Panc1 (cell line): ENCODE results near the gene CENPE.

ENCODE experiments used
- POLR2AphosphoS5 ChIP-seq: IDR thresholded peaks from 2 replicates; pipeline ENCODE4 v1.6.1; 2012; ENCODE audit warnings: mild to moderate bottlenecking, low read depth, low read length, moderate library complexity
- SIN3A ChIP-seq: IDR thresholded peaks from 2 replicates; pipeline ENCODE4 v1.6.1; 2012; ENCODE audit warnings: low read depth, mild to moderate bottlenecking, low read length, moderate library complexity, borderline replicate concordance; ENCODE audit not compliant: insufficient read depth
- TCF7L2 ChIP-seq: IDR thresholded peaks from 2 replicates; pipeline ENCODE4 v1.6.1; 2011; ENCODE audit warnings: mild to moderate bottlenecking, low read depth, low read length, inconsistent platforms
- TF ChIP-seq, protein P1 (sequence below): fragments of 450-650 bp; IDR thresholded peaks from 2 replicates; pipeline ENCODE4 v1.5.1; 2017; ENCODE audit warnings: mild to moderate bottlenecking
- TF ChIP-seq, protein P2 (sequence below), 2 experiments: IDR thresholded peaks; 2 replicates each; pipeline ENCODE4 v1.6.1; 2011 to 2012; ENCODE audit warnings: low read depth in 2 of 2, control low read depth in 1 of 2, low read length in 1 of 2, mild to moderate bottlenecking in 1 of 2, moderate library complexity in 1 of 2; ENCODE audit not compliant: insufficient read depth in 1 of 2

DNA sequence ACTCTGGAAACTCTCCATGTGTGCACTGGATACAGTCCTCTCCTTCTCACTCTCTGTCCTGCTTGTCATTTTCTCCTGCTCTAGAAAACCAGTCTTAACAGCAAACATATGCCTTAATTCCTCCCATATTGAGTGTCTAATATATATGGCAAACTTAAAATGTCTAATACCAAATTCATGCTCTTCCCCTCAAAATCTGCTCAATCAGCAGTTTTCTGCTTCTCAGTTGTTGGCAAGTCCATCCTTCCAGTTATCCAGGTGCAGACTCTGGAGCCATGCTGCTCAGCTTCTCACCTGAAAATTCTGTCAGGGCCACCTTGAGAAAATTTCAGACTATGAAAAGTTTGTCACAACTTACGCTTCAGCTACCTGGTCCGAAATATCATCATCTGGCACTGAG is 3.1 kb upstream of the CENPE start:
- TF ChIP-seq, protein P1, sequence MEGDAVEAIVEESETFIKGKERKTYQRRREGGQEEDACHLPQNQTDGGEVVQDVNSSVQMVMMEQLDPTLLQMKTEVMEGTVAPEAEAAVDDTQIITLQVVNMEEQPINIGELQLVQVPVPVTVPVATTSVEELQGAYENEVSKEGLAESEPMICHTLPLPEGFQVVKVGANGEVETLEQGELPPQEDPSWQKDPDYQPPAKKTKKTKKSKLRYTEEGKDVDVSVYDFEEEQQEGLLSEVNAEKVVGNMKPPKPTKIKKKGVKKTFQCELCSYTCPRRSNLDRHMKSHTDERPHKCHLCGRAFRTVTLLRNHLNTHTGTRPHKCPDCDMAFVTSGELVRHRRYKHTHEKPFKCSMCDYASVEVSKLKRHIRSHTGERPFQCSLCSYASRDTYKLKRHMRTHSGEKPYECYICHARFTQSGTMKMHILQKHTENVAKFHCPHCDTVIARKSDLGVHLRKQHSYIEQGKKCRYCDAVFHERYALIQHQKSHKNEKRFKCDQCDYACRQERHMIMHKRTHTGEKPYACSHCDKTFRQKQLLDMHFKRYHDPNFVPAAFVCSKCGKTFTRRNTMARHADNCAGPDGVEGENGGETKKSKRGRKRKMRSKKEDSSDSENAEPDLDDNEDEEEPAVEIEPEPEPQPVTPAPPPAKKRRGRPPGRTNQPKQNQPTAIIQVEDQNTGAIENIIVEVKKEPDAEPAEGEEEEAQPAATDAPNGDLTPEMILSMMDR, result no peak
- no peak for TF ChIP-seq POLR2AphosphoS5
- no peak for TF ChIP-seq TCF7L2
- TF ChIP-seq, protein P2, sequence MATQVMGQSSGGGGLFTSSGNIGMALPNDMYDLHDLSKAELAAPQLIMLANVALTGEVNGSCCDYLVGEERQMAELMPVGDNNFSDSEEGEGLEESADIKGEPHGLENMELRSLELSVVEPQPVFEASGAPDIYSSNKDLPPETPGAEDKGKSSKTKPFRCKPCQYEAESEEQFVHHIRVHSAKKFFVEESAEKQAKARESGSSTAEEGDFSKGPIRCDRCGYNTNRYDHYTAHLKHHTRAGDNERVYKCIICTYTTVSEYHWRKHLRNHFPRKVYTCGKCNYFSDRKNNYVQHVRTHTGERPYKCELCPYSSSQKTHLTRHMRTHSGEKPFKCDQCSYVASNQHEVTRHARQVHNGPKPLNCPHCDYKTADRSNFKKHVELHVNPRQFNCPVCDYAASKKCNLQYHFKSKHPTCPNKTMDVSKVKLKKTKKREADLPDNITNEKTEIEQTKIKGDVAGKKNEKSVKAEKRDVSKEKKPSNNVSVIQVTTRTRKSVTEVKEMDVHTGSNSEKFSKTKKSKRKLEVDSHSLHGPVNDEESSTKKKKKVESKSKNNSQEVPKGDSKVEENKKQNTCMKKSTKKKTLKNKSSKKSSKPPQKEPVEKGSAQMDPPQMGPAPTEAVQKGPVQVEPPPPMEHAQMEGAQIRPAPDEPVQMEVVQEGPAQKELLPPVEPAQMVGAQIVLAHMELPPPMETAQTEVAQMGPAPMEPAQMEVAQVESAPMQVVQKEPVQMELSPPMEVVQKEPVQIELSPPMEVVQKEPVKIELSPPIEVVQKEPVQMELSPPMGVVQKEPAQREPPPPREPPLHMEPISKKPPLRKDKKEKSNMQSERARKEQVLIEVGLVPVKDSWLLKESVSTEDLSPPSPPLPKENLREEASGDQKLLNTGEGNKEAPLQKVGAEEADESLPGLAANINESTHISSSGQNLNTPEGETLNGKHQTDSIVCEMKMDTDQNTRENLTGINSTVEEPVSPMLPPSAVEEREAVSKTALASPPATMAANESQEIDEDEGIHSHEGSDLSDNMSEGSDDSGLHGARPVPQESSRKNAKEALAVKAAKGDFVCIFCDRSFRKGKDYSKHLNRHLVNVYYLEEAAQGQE (IDR thresholded peaks at IDR 0.05; ENCODE audit: insufficient read depth in 1 of 2, low read depth in 2 of 2, low read length in 1 of 2), result no peak
- TF ChIP-seq SIN3A, result no peak
